Myocyte (in vitro differentiated cells): ENCODE results near the gene ACAA2. TPM values are rescaled to one million over a fixed set of nuclear protein-coding genes. Genes with fewer than 3 reads are reported as not detected.
"Not testable (repeated sequence)": the region's sequence is repeated elsewhere in the genome, so short reads cannot be mapped to it uniquely, and the experiment has no call there.

Experiments used
- DNase-seq: peaks from one replicate; pipeline ENCODE4 v3.0.0-alpha.2; 2012; ENCODE audit warnings: low read depth
- total RNA-seq: library from RNA; depleted of rRNA; stranded (reverse); fragments of >200 nt; gene quantifications from 2 replicates; pipeline ENCODE4 v1.2.3, GENCODE V29; 2014

The ACAA2 gene
- total RNA-seq, 1 donor from 2014 or later, result 121 TPM

DNA sequence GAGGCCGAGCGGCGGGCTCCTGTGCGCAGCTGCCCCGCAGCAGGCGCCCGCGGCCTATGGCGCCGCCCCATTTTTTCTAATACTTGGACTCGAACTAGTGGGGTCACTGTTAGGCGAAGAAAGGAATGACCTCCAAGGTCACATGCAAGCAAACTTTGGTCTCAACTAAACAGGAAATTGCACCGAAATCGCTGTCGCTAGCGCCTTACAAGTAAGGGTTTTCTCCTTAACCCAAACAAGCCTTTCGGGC is 339 bp downstream of the ACAA2 start:
- peak; percentile 63 for DNase-seq

GRCh38 chr18:49812286-49813068 is 856 bp downstream of the ACAA2 start:
- DNase-seq, result peak; percentile 29

DNA sequence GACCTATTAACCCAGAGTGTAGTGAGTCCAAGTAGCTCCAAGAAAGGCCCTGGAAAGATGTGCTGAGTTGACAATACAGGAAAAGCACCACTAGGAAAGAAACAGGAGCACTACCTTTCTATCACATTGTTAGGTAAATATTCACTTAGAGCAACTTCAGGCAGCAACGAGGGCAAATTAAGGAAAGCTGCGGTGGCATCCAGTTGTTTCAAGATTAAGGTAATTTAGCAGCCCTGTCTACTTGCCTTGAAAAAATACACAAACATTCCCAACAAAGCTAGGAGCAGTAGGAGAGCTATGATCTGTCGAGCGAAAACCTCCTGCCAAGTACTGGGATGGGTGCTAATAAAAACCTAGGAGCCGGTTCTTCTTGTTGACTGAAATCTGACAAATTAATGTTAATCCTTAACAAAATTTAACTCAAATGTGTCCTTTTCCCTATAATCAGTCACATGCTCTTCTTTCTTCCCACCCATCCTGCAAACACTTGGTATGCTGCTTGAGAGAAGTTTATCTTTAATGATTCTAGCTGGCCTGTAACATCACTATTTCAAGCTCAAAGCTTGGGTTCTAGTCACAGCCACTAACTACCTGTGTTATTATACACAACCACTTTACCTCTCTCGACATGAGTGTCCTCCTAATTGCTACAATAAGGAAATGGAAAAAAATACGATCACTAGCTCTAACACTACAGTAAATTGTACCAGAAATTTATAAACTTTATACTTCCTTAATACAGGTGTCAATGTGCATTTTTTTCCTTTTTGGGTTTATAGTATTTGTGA is 2.0 kb downstream of the ACAA2 start:
- no peak for DNase-seq

GRCh38 chr18:49808553-49809191 is 4.7 kb downstream of the ACAA2 start:
- DNase-seq, result not testable (repeated sequence)

GRCh38 chr18:49804096-49804495 is 9.2 kb downstream of the ACAA2 start:
- DNase-seq, result no peak

DNA sequence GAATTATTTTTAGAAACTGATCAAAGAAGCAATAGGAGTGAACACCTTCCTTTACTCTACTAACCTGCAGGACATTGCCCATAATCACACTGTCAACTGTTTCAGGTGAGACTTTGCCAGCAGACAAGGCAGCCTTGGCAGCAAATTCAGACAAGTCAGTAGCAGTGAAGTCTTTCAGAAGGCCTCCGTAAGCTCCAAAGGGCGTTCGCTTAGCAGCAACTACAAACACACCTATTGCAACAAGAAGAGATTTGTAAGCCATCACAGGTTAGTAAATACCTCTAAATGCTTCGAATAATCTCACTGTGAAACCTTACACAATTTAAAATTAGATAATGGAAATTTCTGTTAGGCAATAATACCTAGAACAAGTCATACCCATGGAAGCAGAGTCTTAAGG is 10.7 kb downstream of the ACAA2 start:
- no peak for DNase-seq

- DNase-seq, result not testable (repeated sequence)
These were observed 12.8 kb downstream of the ACAA2 start for GRCh38 chr18:49800491-49800890.

- not testable (repeated sequence) for DNase-seq
These were observed 13.5 kb downstream of the ACAA2 start for GRCh38 chr18:49799806-49800205.

DNA sequence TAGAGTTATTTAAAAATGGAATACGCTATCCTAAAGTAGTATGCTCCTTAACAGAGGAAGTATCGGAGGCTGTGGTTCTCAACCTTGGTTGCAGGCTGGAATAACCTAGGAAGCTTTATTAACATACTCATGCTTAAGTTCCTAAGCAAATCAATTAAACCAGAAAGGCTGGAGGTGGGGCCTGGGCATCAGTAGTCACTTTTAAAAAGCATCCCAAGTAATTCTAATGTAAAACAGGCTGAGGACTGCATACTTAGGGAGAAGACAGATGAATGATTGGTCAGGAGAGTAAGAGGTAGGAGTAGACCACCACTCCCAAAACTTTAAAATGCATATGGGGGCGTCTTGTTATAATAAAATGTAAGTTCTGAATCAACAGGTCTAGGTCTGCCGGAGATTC is 15.3 kb downstream of the ACAA2 start:
- no peak for DNase-seq

DNA sequence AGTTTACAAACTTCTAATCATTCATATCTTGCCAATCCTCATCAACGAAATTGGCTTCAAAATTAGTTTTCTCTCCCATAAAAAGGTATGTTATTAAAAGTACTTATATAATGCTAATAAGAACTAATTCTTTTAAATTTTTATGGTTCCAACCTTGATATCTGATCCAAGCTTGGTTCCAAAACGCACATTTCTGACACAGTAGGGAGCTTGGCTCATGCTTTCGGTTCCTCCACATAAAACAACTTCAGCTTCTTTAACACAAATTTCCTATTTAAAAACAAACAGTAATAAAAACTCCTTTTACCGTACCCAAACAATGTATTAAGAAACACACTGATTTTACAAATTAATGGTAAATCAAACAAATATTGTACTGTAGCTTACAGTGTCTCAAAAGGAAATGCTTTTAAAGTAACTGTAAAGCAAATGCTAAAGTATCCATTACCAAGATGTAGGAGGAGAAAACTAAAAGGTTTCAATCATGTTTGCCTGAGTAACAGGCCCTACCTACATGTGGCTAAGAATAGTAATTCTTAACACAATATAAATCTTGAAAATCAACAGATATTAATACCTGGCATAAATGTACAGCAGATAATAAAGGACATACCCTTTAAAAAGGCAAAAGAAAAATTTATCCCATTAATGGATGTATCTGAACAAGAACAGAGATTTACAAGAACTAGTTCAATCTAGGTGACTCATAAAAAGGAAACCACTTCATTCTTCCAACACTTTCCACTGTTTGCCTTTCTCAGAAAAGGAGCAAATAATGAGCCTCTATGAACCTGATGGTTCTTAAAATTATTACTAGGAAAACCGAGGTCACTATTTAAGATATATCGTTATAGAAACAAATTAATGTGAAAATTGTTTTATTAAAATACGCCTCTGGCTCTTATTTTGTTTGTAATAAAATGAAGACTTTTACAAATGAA is 17.5 kb downstream of the ACAA2 start:
- no peak for DNase-seq

DNA sequence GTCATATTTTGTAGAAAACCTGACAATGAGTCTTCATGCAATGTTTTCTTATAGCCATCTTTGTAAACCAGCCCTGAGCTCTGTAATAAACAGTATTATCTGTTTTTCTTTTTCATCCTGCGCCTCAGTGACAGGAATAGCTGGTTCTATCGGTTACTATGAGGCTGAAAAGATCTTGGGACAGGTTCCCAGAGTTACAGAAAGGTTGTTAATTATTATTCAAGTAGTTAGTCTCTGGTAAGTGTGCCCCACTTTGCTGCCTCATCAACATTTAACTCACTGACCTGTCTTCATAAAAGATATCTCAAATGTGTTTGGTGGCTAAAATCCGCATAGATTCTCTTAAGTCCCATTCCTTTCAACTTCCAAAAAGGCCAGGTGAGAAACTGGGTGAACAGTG is 18.6 kb downstream of the ACAA2 start:
- no peak for DNase-seq

GRCh38 chr18:49789560-49790134 is 23.7 kb downstream of the ACAA2 start:
- DNase-seq, result not testable (repeated sequence)

DNA sequence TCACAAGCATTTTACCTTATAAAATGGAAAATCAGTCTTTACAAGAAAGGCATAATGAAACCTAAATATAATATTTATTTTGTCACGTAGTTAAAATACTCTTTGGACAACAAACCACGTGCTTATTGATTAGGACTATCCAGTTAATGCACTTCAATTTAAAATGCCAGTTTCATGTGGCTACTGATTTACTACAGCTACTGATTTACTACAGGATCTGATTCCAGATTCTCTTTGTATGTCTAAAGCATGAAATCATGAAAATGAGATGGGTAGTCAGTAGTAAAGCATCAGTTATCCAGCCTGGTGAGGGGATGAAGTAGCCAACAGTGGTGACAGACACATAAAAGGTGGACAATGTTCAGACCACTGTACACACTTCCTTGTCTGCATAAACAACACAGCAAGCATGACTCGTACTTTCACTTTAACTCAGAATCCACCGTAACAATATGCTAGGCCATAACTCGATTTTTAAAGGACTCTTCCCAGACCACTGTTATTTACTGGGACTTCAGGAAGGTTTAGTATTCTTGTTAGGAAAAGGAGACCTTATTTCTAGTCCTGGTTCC is 24.9 kb downstream of the ACAA2 start:
- DNase-seq, result no peak

- no peak for DNase-seq
These were observed 27.2 kb downstream of the ACAA2 start for GRCh38 chr18:49786019-49786720.

GRCh38 chr18:49784427-49785185 is 28.7 kb downstream of the ACAA2 start:
- peak; percentile 34 for DNase-seq

GRCh38 chr18:49783631-49784030 is 29.7 kb downstream of the ACAA2 start:
- DNase-seq, result not testable (repeated sequence)

- DNase-seq, result peak; percentile 97
These were observed 34.4 kb downstream of the ACAA2 start for GRCh38 chr18:49778826-49779465.

- DNase-seq, result no peak
These were observed 44.1 kb downstream of the ACAA2 start for GRCh38 chr18:49769047-49769728.
